PC-3 (cell line): ENCODE results near the gene MTFMT. TPM values are rescaled to one million over a fixed set of nuclear protein-coding genes. Genes with fewer than 3 reads are reported as not detected.
A peak's percentile ranks its signal among the peaks of the same experiment; 100 is the strongest.

Experiments used
- ATAC-seq: fragments of 200-7000 bp; cut with Tn5 transposase; 2 replicates; pipeline ENCODE4 v1.9.1; 2020; ENCODE audit warnings: mild to moderate bottlenecking, moderate library complexity
- BruUV-seq: library from RNA; stranded (reverse); fragments of 400-500 nt; replicated peaks from 2 replicates; lab custom pipeline; 2021; lab: Mats Ljungman, UMichigan
- CTCF ChIA-PET: fragments of 300-600 bp; sonication (Branson Sonifier 250); formaldehyde crosslinking; loops from one replicate; lab custom pipeline; 2022; ENCODE audit warnings: antibody characterized with exemption; lab: Charles Lee
- POLR2A ChIA-PET: fragments of 300-600 bp; sonication (Branson Sonifier 250); formaldehyde crosslinking; loops from one replicate; lab custom pipeline; 2022; ENCODE audit warnings: antibody characterized with exemption; ENCODE audit not compliant: unreplicated experiment; lab: Charles Lee
- DNase-seq: peaks from one replicate; pipeline ENCODE4 v3.0.0-alpha.2; 2015
- H2AFZ ChIP-seq: fragments of 300-600 bp; sonication (generic); 2 replicates; pipeline ENCODE4 v1.6.0; 2016; ENCODE audit warnings: antibody characterized with exemption, low read length
- H3F3A ChIP-seq: fragments of 300-600 bp; sonication (generic); one replicate; pipeline ENCODE4 v1.6.0; 2017; ENCODE audit warnings: antibody characterized with exemption, low read length, control low read depth, mild to moderate bottlenecking; ENCODE audit not compliant: unreplicated experiment
- H3K27ac ChIP-seq: fragments of 300-600 bp; sonication (generic); 2 replicates; pipeline ENCODE4 v1.5.1; 2016; ENCODE audit warnings: mild to moderate bottlenecking, low read length
- H3K27me3 ChIP-seq: fragments of 300-600 bp; sonication (generic); 2 replicates; pipeline ENCODE4 v1.6.1; 2016; ENCODE audit warnings: low read length, mixed read lengths
- H3K36me3 ChIP-seq: fragments of 300-600 bp; sonication (generic); 2 replicates; pipeline ENCODE4 v1.6.1; 2016; ENCODE audit warnings: low read depth, mixed run types, low read length, mixed read lengths
- H3K4me1 ChIP-seq: fragments of 300-600 bp; sonication (generic); 2 replicates; pipeline ENCODE4 v1.5.1; 2016; ENCODE audit warnings: low read length; ENCODE audit not compliant: insufficient read depth
- H3K4me2 ChIP-seq: fragments of 300-600 bp; sonication (generic); 2 replicates; pipeline ENCODE4 v1.6.0; 2016; ENCODE audit warnings: low read length
- H3K4me3 ChIP-seq: fragments of 300-600 bp; sonication (generic); 2 replicates; pipeline ENCODE4 v1.5.1; 2016; ENCODE audit warnings: mild to moderate bottlenecking, low read length, mixed read lengths
- H3K79me2 ChIP-seq: fragments of 300-600 bp; sonication (generic); 2 replicates; pipeline ENCODE4 v1.6.1; 2017; ENCODE audit warnings: low read length, mixed read lengths
- H3K9ac ChIP-seq: fragments of 300-600 bp; sonication (generic); 2 replicates; pipeline ENCODE4 v1.6.0; 2016; ENCODE audit warnings: mild to moderate bottlenecking, low read length
- H3K9me2 ChIP-seq: fragments of 300-600 bp; sonication (generic); replicated peaks from 2 replicates; pipeline ENCODE4 v1.6.1; 2016; ENCODE audit warnings: mixed run types, low read length, mixed read lengths
- H3K9me3 ChIP-seq: fragments of 300-600 bp; sonication (generic); 2 replicates; pipeline ENCODE4 v1.6.1; 2016; ENCODE audit warnings: low read length, mixed read lengths
- H4K20me1 ChIP-seq: fragments of 300-600 bp; sonication (generic); 2 replicates; pipeline ENCODE4 v1.6.1; 2016; ENCODE audit warnings: low read length, mixed read lengths
- EZH2 ChIP-seq: fragments of 300-600 bp; sonication (generic); IDR thresholded peaks from one replicate; pipeline ENCODE4 v1.6.1; 2017; ENCODE audit warnings: antibody characterized with exemption, mild to moderate bottlenecking, low read length; ENCODE audit not compliant: unreplicated experiment
- EZH2phosphoT487 ChIP-seq: fragments of 300-600 bp; sonication (generic); IDR thresholded peaks from 2 replicates; pipeline ENCODE4 v1.6.1; 2018; ENCODE audit warnings: mild to moderate bottlenecking, antibody characterized with exemption, low read length, borderline replicate concordance
- intact Hi-C: fragments of 100-400 bp; cut with micrococcal nuclease; formaldehyde crosslinking; loops from 2 replicates; pipeline ENCODE4 v1.9.0; 2023
- total RNA-seq: library from RNA; depleted of rRNA; stranded (reverse); fragments of >200 nt; gene quantifications from 2 replicates; pipeline ENCODE4 v1.2.3, GENCODE V29; 2014
- TF ChIP-seq, protein P1 (sequence below): fragments of 300-600 bp; sonication (generic); conservative IDR thresholded peaks from 2 replicates; pipeline ENCODE4 v1.5.1; 2017; ENCODE audit warnings: antibody characterized with exemption, low read depth, mild to moderate bottlenecking, low read length

MTFMT gene
- total RNA-seq, 1 experiment from 2014 or later, result 15.5 TPM

DNA sequence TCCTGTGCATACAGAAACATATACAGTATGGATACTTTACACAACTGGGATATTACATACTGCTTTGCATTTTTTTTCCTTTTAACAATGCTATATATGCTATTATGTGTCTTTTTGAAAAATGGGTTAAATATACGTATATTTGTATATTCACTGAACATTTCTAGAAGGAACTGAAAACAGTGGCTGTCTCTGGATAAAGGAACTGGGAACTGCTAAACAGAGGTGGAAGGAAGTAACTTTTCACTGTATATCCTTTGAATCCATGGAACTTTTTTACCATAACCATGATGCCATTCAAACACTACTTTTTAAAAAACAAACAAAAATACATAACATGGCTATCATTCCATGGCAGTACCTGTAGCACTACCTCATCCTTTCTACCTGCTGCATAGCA, 1.8 kb downstream of the MTFMT start:
- CTCF ChIA-PET, result no interaction called here
- ATAC-seq (no peak), DNase-seq (no peak)
- Histone ChIP-seq H4K20me1 (no peaks in the 10 kb centered on the region), H3K9me2 (no peaks in the 10 kb centered on the region), H3K36me3 (peaks cover 4% of the 10 kb centered on the region; the same call in 1 of the 2 replicates), H2AFZ (no peak overlapping the region), H3K9ac (no peak overlapping the region), H3K79me2 (peaks cover 20% of the 10 kb centered on the region), H3K4me3 (no peak overlapping the region), H3K27ac (no peak overlapping the region), H3K9me3 (no peaks in the 10 kb centered on the region), H3K27me3 (no peaks in the 10 kb centered on the region), H3F3A (no peaks in the 10 kb centered on the region), H3K4me2 (peak overlapping the region; percentile 82), H3K4me1 (peaks cover 8% of the 10 kb centered on the region; the same call in 1 of the 2 replicates)
- TF ChIP-seq EZH2phosphoT487 (no peak), EZH2 (no peak)
- TF ChIP-seq, protein P1, sequence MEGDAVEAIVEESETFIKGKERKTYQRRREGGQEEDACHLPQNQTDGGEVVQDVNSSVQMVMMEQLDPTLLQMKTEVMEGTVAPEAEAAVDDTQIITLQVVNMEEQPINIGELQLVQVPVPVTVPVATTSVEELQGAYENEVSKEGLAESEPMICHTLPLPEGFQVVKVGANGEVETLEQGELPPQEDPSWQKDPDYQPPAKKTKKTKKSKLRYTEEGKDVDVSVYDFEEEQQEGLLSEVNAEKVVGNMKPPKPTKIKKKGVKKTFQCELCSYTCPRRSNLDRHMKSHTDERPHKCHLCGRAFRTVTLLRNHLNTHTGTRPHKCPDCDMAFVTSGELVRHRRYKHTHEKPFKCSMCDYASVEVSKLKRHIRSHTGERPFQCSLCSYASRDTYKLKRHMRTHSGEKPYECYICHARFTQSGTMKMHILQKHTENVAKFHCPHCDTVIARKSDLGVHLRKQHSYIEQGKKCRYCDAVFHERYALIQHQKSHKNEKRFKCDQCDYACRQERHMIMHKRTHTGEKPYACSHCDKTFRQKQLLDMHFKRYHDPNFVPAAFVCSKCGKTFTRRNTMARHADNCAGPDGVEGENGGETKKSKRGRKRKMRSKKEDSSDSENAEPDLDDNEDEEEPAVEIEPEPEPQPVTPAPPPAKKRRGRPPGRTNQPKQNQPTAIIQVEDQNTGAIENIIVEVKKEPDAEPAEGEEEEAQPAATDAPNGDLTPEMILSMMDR, result no peak
- BruUV-seq, result no TSS peak
- intact Hi-C loops, result loop anchor here (5.0 kb wide), 1 partner anchor 40 kb away; the partner anchor contains the start of gene SPG21
- POLR2A ChIA-PET, result no interaction called here

DNA sequence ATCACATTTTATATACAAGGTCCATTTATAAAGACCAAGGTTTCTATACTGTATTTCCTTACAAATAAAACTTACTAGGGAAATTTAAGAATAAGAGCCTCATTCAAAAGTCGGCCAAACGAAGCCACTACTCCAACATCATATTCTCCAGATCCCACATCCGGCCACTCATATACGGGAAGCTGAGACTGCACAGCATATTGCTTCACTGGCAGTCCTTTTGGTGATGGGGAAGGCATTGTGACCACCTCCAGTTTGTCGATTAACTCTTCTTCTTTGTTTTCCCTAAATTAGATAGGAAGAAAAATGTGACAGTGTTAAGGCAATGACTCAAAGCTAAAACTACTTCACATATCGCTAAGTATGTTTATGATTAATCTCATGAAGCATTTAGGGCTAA, 2.7 kb downstream of the MTFMT start:
- no peaks in the 10 kb centered on the region for H4K20me1 ChIP-seq
- H3K9ac ChIP-seq, result no peak overlapping the region
- no peaks in the 10 kb centered on the region for H3K9me2 ChIP-seq
- POLR2A ChIA-PET, result no interaction called here
- no peak overlapping the region for H3K4me3 ChIP-seq
- ATAC-seq, result no peak
- no peak overlapping the region for H3K27ac ChIP-seq
- BruUV-seq, result no TSS peak
- CTCF ChIA-PET, result no interaction called here
- no peak for TF ChIP-seq EZH2phosphoT487
- TF ChIP-seq EZH2, result no peak
- TF ChIP-seq, protein P1, result no peak
- peaks cover 8% of the 10 kb centered on the region; the same call in 1 of the 2 replicates for H3K4me1 ChIP-seq
- H3K9me3 ChIP-seq, result no peaks in the 10 kb centered on the region
- H3K36me3 ChIP-seq, result peaks cover 4% of the 10 kb centered on the region; the same call in 1 of the 2 replicates
- peaks cover 20% of the 10 kb centered on the region for H3K79me2 ChIP-seq
- intact Hi-C loops, result loop anchor here (5.0 kb wide), 1 partner anchor 39 kb away; the partner anchor contains the start of gene SPG21
- H3K4me2 ChIP-seq, result no peak overlapping the region
- no peaks in the 10 kb centered on the region for H3F3A ChIP-seq
- H3K27me3 ChIP-seq, result no peaks in the 10 kb centered on the region
- H2AFZ ChIP-seq, result no peak overlapping the region
- DNase-seq, result no peak

DNA sequence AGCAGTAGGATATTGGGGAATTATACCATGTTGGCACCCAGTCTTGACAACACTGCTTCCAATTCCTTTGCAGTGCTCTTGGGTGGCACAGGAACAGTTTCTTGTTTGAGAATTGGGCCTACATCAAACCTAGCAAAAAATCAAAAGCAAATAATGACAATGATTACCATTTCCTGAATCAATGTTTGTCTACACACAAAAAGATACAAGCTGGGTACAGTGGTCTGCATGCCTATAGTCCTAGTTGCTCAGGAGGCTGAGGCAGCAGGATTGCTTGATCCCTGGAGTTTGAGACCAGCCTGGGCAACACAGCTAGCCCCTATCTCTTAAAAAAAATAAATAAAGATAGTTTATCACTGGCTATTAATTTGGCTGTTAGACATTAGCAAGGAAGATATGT, 8.0 kb downstream of the MTFMT start:
- ChIA-PET POLR2A (no interaction called here), CTCF (no interaction called here)
- Histone ChIP-seq H3K36me3 (peaks cover 14% of the 10 kb centered on the region; the same call in 1 of the 2 replicates), H3K79me2 (no peaks in the 10 kb centered on the region), H3K4me1 (no peaks in the 10 kb centered on the region), H3K9me2 (no peaks in the 10 kb centered on the region), H3K9me3 (no peaks in the 10 kb centered on the region), H3K4me2 (no peak overlapping the region), H3K27ac (0 out of 2 replicates have a peak overlapping the region, but pooled peaks have one; percentile 8), H4K20me1 (no peaks in the 10 kb centered on the region), H2AFZ (no peak overlapping the region), H3F3A (no peaks in the 10 kb centered on the region), H3K9ac (no peak overlapping the region), H3K4me3 (no peak overlapping the region), H3K27me3 (no peaks in the 10 kb centered on the region)
- DNase-seq (no peak), ATAC-seq (peak; percentile 70)
- no TSS peak for BruUV-seq
- TF ChIP-seq, protein P1, result no peak
- TF ChIP-seq EZH2 (no peak), EZH2phosphoT487 (no peak)
- intact Hi-C loops, result no loop called here
